Mesenteric fat pad (tissue), 1 donor: ENCODE results near the gene PDCD2L. TPM values are rescaled to one million over a fixed set of nuclear protein-coding genes. Genes with fewer than 3 reads are reported as not detected.
"Not testable (repeated sequence)": the region's sequence is repeated elsewhere in the genome, so short reads cannot be mapped to it uniquely, and the experiment has no call there.

Experiments
- DNase-seq: peaks from one replicate; pipeline ENCODE4 v3.0.0-alpha.2; 2020; ENCODE audit warnings: low spot score
- total RNA-seq: library from RNA; stranded (reverse); fragmentation: NEBNext Ultra II Directional; extraction: Animal tissue kit (Norgen Biotek cat#: 25700); gene quantifications from one replicate; pipeline ENCODE4 v1.2.1, GENCODE V29; 2021
- donor health status: DM: yes; HTN: yes; CAD: no.

The PDCD2L gene
- total RNA-seq, 1 donor from 2014 or later = 4.3 TPM

DNA sequence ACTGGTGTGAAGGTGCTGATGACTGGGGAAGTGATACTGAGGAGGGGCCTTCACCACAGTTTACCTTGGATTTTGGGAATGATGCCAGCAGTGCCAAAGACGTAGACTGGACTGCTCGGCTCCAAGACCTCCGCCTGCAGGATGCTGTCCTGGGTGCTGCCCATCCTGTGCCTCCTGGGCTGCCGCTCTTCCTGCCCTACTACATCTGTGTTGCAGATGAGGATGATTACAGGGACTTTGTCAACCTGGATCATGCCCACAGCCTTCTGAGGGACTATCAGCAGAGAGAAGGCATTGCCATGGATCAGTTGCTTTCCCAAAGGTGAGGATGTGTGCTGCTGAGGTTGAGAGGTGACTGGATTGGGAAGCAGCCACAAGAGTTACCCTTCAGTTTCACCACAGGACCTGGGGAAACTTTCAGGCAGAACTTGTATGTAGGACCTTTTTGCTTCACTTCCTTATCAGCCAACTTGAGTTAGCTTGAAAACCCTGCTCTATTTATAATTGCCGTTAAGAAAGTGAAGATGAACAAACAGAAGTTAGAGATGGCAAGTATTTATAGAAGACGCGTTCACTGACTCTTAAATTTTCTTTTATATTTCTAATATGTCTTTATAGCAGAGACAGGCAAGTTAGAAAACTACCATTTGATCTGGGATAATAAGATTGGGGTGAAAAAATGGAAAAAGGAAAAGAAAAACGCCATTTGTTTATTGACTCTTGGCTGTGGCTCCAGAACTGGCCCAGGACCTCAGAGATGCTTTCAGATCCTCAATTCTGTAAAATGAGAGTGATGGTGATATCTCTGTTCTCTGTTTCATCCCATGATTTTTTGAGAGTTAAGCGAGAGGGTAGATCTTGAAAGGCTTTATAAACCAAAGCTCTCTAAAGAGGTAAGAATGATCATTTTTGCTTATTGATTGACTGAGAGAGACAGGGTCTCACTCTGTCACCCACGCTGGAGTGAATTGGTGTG, 5.3 kb downstream of the PDCD2L start:
- no peak for DNase-seq

- peak; percentile 62 for DNase-seq
Observed at GRCh38 chr19:34411216-34411615, 7.0 kb downstream of the PDCD2L start.

DNA sequence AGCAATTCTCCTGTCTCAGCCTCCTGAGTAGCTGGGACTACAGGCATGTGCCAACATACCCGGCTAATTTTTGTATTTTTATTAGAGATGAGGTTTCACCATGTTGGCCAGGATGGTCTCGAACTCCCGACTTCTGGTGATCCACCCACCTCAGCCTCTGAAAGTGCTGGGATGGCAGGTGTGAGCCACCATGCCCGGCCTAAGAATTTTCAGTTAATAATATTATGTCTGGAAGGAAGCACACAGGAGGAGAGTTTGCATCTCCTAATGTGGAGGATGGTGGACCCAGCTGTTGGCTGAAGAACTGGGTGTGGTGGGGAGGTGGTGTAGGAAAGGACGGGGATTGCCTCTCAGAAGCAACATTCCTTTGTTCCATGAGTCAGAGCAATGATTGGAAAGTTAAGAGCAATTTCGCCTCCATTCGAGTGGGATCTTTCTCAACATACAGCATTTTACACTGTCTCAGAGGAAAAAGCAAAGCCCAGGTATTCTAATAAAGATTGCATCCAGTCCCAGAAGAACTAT, 11.9 kb downstream of the PDCD2L start:
- peak; percentile 53 for DNase-seq

DNA sequence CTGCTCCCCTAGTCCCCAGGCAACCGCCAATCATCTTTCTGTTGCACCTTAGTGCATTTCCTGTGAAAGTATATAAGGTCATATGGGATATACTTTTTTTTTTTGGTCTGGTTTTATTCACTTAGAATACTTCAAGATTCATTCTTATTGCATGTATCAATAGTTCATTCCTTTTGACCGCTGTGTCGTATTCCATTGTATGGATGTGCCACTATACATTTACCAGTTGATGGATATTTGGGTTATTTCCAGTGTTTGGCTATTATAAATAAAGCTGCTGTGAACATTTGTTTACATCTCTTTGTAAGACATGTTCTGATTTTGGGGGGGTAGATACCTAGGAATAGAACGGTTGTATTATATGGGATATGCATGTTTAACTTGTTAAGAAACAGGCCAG, 14.1 kb downstream of the PDCD2L start:
- DNase-seq = peak; percentile 3

DNA sequence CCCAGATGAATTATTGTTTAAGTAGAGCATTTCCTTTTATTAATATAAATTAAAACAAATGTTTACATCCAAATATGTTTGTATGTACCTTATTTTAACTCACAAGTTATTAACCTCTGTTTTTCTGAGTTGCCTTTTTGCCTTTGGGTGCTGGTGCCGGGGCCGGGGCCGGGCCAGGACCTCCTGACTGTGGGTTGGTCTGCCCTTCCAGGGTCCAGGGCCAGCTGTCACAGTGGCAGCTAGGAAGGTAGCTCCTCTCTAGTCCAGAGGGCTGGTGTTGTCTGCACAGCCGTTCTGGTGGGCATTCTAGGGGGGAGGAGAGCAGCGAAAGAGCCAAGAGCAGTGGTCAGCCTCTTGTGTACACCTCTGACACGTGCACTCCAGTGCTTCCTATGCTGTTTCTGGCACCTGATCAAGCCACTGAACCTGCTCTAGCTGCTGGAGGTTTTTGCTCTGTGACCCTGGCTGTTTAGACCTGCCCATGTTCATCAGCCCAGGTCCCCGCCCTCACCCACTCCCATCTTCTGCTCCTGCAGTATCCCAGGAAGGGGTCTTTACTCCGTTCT, 22.0 kb downstream of the PDCD2L start:
- no peak for DNase-seq

GRCh38 chr19:34428549-34429285, 24.5 kb downstream of the PDCD2L start:
- no peak for DNase-seq

DNA sequence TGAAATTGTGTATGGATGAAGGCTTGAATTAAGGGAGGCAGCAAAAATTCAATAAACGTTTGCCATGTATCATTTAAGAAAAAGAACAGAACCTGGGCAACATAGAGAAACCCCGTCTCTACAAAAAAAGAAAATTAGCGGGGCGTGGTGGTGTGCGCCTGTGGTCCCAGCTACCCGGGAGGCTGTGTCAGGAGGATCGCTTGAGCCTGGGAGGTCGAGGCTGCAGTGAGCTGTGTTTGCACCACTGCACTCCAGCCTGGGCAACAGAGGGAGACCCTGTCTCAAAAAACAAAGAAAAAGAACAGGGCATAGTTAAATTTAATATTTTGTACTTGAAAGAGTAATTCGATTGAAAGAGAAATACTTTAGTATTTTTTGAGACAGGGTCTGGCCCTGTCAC, 25.4 kb downstream of the PDCD2L start:
- no peak for DNase-seq

GRCh38 chr19:34430738-34431625, 26.8 kb downstream of the PDCD2L start:
- DNase-seq = no peak

DNA sequence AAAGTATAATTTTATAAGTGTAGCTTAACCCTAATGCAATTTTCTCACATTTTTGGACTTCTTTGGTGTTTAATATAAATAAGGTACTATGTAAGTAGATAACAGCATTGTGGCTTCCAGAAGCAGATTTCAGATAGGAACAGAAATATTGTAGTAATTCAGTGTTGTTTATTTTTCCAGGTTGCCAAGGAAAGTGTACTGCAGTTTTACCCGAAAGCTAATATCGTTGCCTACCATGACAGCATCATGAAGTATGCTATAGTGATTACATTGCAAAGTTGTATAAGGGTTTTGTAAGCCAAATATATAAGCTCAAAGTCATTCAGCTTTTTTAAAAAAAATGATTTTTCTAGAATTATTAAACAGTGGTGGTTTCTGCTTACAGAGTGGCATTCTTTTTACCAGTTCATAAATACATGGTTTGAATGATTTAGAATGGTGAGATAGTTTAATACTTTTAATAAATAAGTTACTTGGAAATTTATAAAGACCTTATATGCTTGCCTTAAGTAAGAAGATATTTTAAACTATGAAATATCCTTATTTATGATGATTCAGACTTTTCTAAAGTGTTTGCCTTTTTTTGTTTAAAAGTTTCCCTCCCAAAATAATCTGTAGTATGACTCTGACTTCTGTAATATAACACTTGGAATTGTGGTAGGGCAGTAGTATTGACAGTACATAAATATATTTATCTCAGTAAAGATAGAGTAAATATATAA, 27.6 kb downstream of the PDCD2L start:
- no peak for DNase-seq

GRCh38 chr19:34432797-34433196, 28.6 kb downstream of the PDCD2L start:
- DNase-seq = no peak

DNA sequence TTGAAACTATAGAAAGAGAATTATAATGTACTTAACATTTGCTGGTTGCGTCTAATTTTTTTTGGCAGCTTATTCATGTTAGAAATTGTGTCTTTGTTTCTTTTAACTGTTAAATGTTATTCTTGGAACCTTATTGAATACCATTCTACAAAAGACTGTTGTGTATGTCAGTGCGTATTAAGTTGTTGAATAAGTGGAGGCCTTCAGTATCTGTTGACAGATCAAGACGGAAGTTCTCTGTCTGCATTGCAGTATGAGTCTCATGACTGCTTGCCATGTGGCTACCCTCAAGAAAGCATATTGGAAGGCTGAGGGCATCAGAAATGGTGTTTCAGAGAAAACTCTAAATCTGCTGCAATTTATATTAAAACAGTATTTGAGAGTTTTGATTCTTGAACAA, 32.5 kb downstream of the PDCD2L start:
- no peak for DNase-seq

- no peak for DNase-seq
Observed at GRCh38 chr19:34448191-34448590, 44.0 kb downstream of the PDCD2L start.

GRCh38 chr19:34452723-34453122, 48.5 kb downstream of the PDCD2L start:
- no peak for DNase-seq

- DNase-seq = no peak
Observed at GRCh38 chr19:34454091-34454490, 49.9 kb downstream of the PDCD2L start.

GRCh38 chr19:34454685-34455084, 50.5 kb downstream of the PDCD2L start:
- no peak for DNase-seq

GRCh38 chr19:34455783-34456480, 51.7 kb downstream of the PDCD2L start:
- DNase-seq = not testable (repeated sequence)

DNA sequence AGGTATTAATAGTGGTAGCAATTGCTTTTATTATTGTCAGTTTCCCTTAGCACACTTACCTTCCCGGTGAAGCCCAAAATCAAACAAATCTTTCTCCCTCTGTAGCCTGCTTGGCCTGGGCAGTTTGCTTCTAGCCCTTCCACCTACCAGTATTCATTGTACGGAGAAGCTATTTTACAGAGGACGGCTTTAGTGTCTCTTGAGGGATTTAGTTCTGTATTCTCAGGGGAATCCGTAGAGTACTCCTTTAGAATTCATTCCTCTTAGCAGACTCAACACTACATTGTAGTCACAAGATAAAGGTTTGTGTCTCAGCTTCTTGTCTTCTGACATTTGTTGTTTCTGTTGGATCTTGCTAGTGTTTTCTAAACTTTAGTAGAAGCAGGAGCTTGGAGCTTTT, 53.2 kb downstream of the PDCD2L start:
- DNase-seq = no peak

DNA sequence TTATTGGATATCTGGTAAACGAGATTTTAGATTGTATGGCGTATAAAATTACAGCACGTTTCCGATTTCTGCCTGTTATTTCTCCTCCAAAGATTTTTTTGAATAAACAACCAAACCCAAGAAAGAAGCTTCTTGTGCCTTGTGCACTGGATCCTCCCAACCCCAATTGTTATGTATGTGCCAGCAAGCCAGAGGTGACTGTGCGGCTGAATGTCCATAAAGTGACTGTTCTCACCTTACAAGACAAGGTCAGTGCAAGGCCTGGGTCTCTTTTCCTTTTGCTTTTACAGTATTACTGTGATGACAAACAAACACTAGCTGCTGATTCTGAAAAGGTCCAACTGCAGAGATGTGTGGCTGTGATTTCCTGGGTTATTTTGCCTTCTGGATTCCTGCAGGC, 54.5 kb downstream of the PDCD2L start:
- no peak for DNase-seq

DNA sequence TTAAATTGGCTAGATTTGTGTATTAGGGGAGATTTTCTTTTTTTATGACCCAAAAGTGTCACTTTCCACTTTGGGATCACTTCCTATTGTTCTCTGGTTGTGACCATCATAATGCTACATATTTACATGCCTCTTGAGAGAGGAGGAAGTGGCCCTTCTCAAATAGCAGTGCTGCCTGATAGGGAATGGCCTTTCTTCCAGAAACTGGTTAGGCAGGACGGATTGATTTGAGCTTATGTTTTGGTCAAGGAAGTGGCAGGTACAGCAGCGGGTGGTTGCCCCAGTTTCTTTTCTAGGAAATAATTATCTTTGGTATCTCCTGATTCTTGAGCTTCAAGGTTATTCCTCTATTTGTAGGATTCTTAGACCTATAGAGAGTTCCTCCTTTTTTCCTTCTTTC, 55.4 kb downstream of the PDCD2L start:
- DNase-seq = no peak
